SH-SY5Y (cell line): ENCODE results near the gene IST1.

Source experiments
- GATA2 ChIP-seq: IDR thresholded peaks from 2 replicates; pipeline ENCODE4 v1.6.1; 2011; ENCODE audit warnings: mild to moderate bottlenecking, low read depth, low read length
- GATA3 ChIP-seq: IDR thresholded peaks from 2 replicates; pipeline ENCODE4 v1.6.1; 2011; ENCODE audit warnings: low read depth, mild to moderate bottlenecking, low read length, moderate library complexity

GRCh38 chr16:71930013-71930563 lies 34.8 kb downstream of the IST1 start:
- no peak for TF ChIP-seq GATA2
- TF ChIP-seq GATA3: no peak
